Fibroblast of skin of right quadriceps (primary cell): ENCODE data around the gene NMBR.
A peak's percentile ranks its signal among the peaks of the same experiment; 100 is the strongest.
"Not testable (repeated sequence)": the region's sequence is repeated elsewhere in the genome, so short reads cannot be mapped to it uniquely, and the experiment has no call there.

Experiments
- DNase-seq: peaks from one replicate; pipeline ENCODE4 v3.0.0-alpha.2; 2013

NMBR gene

GRCh38 chr6:142153196-142153595 lies 6.3 kb upstream of the NMBR start:
- DNase-seq = no peak

GRCh38 chr6:142152746-142153145 lies 5.8 kb upstream of the NMBR start:
- peak; percentile 81 for DNase-seq

GRCh38 chr6:142141531-142141930 lies 5.4 kb downstream of the NMBR start:
- DNase-seq = not testable (repeated sequence)

- no peak for DNase-seq
These were observed 8.0 kb downstream of the NMBR start for GRCh38 chr6:142138876-142139275.

GRCh38 chr6:142132625-142133024 lies 14.3 kb downstream of the NMBR start, which contains the start of gene GJE1:
GJE1 (plus strand) TSS chr6:142132925; CDS start chr6:142133159, 234 bp downstream.
- no peak for DNase-seq

- no peak for DNase-seq
These were observed 16.1 kb downstream of the NMBR start for GRCh38 chr6:142130814-142131213.

- DNase-seq = no peak
These were observed 25.6 kb downstream of the NMBR start for GRCh38 chr6:142121342-142121741.

- DNase-seq = no peak
These were observed 28.0 kb downstream of the NMBR start for GRCh38 chr6:142118925-142119324.

- DNase-seq = no peak
These were observed 28.6 kb downstream of the NMBR start for GRCh38 chr6:142118328-142118727.

- no peak for DNase-seq
These were observed 29.6 kb downstream of the NMBR start for GRCh38 chr6:142117366-142117765.

GRCh38 chr6:142112451-142113061 lies 34.4 kb downstream of the NMBR start:
- peak; percentile 70 for DNase-seq

- DNase-seq = not testable (repeated sequence)
These were observed 36.1 kb downstream of the NMBR start for GRCh38 chr6:142110820-142111219.

- DNase-seq = not testable (repeated sequence)
These were observed 42.1 kb downstream of the NMBR start for GRCh38 chr6:142104820-142105219.

GRCh38 chr6:142088858-142089216 lies 58.1 kb downstream of the NMBR start:
- peak; percentile 36 for DNase-seq

GRCh38 chr6:142087950-142088857 lies 58.7 kb downstream of the NMBR start:
- no peak for DNase-seq

GRCh38 chr6:142079130-142079529 lies 67.8 kb downstream of the NMBR start:
- DNase-seq = no peak

- no peak for DNase-seq
These were observed 71.3 kb downstream of the NMBR start for GRCh38 chr6:142075516-142076101.

GRCh38 chr6:142074516-142074915 lies 72.4 kb downstream of the NMBR start:
- no peak for DNase-seq

- no peak for DNase-seq
These were observed 74.9 kb downstream of the NMBR start for GRCh38 chr6:142071981-142072380.

- DNase-seq = no peak
These were observed 78.5 kb downstream of the NMBR start for GRCh38 chr6:142068416-142068815.

GRCh38 chr6:142062861-142063260 lies 84.1 kb downstream of the NMBR start:
- not testable (repeated sequence) for DNase-seq

- DNase-seq = peak; percentile 28
These were observed 88.2 kb downstream of the NMBR start for GRCh38 chr6:142058551-142059290.

- no peak for DNase-seq
These were observed 91.7 kb downstream of the NMBR start for GRCh38 chr6:142055219-142055618.
